Vagina (tissue), 2 donors: ENCODE measurements around the gene NOL6. TPM values are rescaled to one million over a fixed set of nuclear protein-coding genes. Genes with fewer than 3 reads are reported as not detected.

Source experiments
- DNase-seq, 2 donors: peaks; one replicate each; pipeline ENCODE4 v3.0.0-alpha.2; 2017; ENCODE audit errors: extremely low spot score in 2 of 2
- H3K27ac ChIP-seq: fragments of 200-600 bp; sonication (generic); one replicate; pipeline ENCODE4 v1.5.1; 2019
- H3K27me3 ChIP-seq: fragments of 200-600 bp; sonication (generic); one replicate; pipeline ENCODE4 v1.5.1; 2019
- H3K36me3 ChIP-seq, 2 donors: fragments of 200-600 bp; sonication (generic); one replicate each; pipeline ENCODE4 v1.5.1; 2017 to 2019
- H3K4me1 ChIP-seq: fragments of 200-600 bp; sonication (generic); one replicate; pipeline ENCODE4 v1.5.1; 2019
- H3K4me3 ChIP-seq, 2 donors: fragments of 200-600 bp; sonication (generic); 1 replicate in 1 of 2; 2 replicates in 1 of 2; pipeline ENCODE4 v1.5.1; 2016 to 2019
- H3K9me3 ChIP-seq: fragments of 200-600 bp; sonication (generic); one replicate; pipeline ENCODE4 v1.5.1; 2019
- CTCF ChIP-seq, 3 experiments: fragments of 450-650 bp in 2 of 3; fragments of 200-600 bp in 1 of 3; sonication (generic) in 1 of 3; IDR thresholded peaks; one replicate each; pipeline ENCODE4 v1.5.1; 2017 to 2019; ENCODE audit warnings: antibody characterized with exemption in 3 of 3, mild to moderate bottlenecking in 2 of 3, moderate library complexity in 2 of 3
- POLR2A ChIP-seq, 2 donors: fragments of 450-650 bp; IDR thresholded peaks; one replicate each; pipeline ENCODE4 v1.6.1; 2017; ENCODE audit warnings: antibody characterized with exemption in 2 of 2, mild to moderate bottlenecking in 2 of 2, moderate library complexity in 2 of 2
- POLR2AphosphoS5 ChIP-seq, 2 donors: sonication (generic); formaldehyde crosslinking; IDR thresholded peaks; one replicate each; pipeline ENCODE4 v1.9.0; 2017; ENCODE audit warnings: antibody characterized with exemption in 2 of 2, mild to moderate bottlenecking in 2 of 2, low read depth in 1 of 2; ENCODE audit not compliant: insufficient read depth in 1 of 2
- intact Hi-C: fragments of 100-400 bp; cut with DNase I; formaldehyde crosslinking; loops from one replicate; pipeline ENCODE4 v1.15.1; 2023
- total RNA-seq: library from RNA; depleted of rRNA; stranded (reverse); fragments of >200 nt; gene quantifications from one replicate; pipeline ENCODE4 v1.2.3, GENCODE V29; 2016

The NOL6 gene
- total RNA-seq, 1 donor from 2014 or later: 25.3 TPM

DNA sequence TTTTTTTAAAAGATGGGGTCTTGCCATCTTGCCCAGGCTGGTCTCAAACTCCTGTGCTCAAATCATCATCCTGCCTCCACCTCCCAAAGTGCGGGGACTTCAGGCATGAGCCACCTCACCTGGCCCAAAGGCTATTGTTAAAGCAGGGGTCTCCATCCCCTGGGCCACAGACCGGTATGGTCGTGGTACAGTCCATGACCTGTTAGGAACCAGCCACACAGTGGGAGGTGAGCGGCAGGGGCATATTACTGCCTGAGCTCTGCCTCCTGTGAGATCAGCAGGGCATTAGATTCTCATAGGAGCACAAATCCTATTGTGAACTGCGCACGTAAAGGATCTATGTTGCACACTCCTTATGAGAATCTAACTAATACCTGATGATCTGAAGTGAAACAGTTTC, 7.3 kb upstream of the NOL6 start:
- Histone ChIP-seq H3K27ac (no peak overlapping the region), H3K4me3 (no peak overlapping the region), H3K4me1 (no peaks in the 10 kb centered on the region), H3K36me3 (no peaks in the 10 kb centered on the region), H3K9me3 (no peaks in the 10 kb centered on the region), H3K27me3 (no peaks in the 10 kb centered on the region)
- TF ChIP-seq CTCF (IDR thresholded peaks at IDR 0.05): no peak
- TF ChIP-seq POLR2AphosphoS5 (IDR thresholded peaks at IDR 0.05; ENCODE audit: insufficient read depth in 1 of 2, low read depth in 1 of 2): no peak
- no peak for DNase-seq
- intact Hi-C loops: no loop called here

DNA sequence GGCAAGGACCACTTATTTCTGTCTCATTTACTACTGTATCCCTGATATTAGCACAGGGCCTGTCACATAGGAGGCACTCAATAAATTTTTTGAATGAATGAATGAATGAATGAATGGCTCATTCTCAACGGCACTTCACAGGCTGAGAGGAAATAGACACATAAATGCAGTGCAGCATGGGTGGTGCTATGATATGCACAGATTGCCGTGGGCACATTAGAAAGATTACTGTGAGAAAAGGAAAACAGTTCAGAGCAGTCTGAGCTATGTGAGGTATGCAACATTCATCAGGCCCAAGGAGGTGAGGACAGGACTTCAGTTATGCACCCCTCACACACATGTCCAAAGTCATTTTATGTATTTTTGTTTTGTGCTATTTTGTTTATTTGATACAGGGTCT, 6.4 kb upstream of the NOL6 start:
- Histone ChIP-seq H3K4me3 (no peak overlapping the region), H3K9me3 (no peaks in the 10 kb centered on the region), H3K4me1 (no peaks in the 10 kb centered on the region), H3K36me3 (no peaks in the 10 kb centered on the region), H3K27me3 (no peaks in the 10 kb centered on the region), H3K27ac (no peak overlapping the region)
- intact Hi-C loops: no loop called here
- DNase-seq: no peak
- TF ChIP-seq POLR2A (IDR thresholded peaks at IDR 0.05) (no peak), CTCF (IDR thresholded peaks at IDR 0.05) (no peak), POLR2AphosphoS5 (IDR thresholded peaks at IDR 0.05; ENCODE audit: insufficient read depth in 1 of 2, low read depth in 1 of 2) (no peak)

- intact Hi-C loops: no loop called here
- TF ChIP-seq POLR2AphosphoS5 (IDR thresholded peaks at IDR 0.05; ENCODE audit: insufficient read depth in 1 of 2, low read depth in 1 of 2) (no peak), POLR2A (IDR thresholded peaks at IDR 0.05) (no peak), CTCF (IDR thresholded peaks at IDR 0.05) (no peak)
- Histone ChIP-seq H3K27ac (no peak overlapping the region), H3K9me3 (no peaks in the 10 kb centered on the region), H3K4me3 (no peak overlapping the region), H3K27me3 (no peaks in the 10 kb centered on the region), H3K36me3 (peaks cover 0 to 7% of the 10 kb centered on the region in 2 donors), H3K4me1 (peaks cover 22% of the 10 kb centered on the region)
- DNase-seq: peak in 1 of 2 donors; percentile 14
Measured at GRCh38 chr9:33476503-33476902, 2.8 kb upstream of the NOL6 start.

GRCh38 chr9:33475357-33475756, 1.6 kb upstream of the NOL6 start:
- Histone ChIP-seq H3K9me3 (no peaks in the 10 kb centered on the region), H3K36me3 (peaks cover 0 to 10% of the 10 kb centered on the region in 2 donors), H3K4me3 (no peak overlapping the region), H3K27me3 (no peaks in the 10 kb centered on the region), H3K4me1 (peaks cover 22% of the 10 kb centered on the region), H3K27ac (no peak overlapping the region)
- peak in 1 of 2 donors; percentile 37 for DNase-seq
- TF ChIP-seq POLR2AphosphoS5 (IDR thresholded peaks at IDR 0.05; ENCODE audit: insufficient read depth in 1 of 2, low read depth in 1 of 2) (no peak), CTCF (IDR thresholded peaks at IDR 0.05) (no peak), POLR2A (IDR thresholded peaks at IDR 0.05) (no peak)
- intact Hi-C loops: no loop called here

GRCh38 chr9:33472881-33473615, 676 bp downstream of the NOL6 start:
- Histone ChIP-seq H3K9me3 (no peaks in the 10 kb centered on the region), H3K4me1 (peaks cover 22% of the 10 kb centered on the region), H3K27me3 (no peaks in the 10 kb centered on the region), H3K36me3 (peaks cover 0 to 33% of the 10 kb centered on the region in 2 donors), H3K27ac (no peak overlapping the region), H3K4me3 (peak overlapping the region; percentile 67)
- TF ChIP-seq CTCF (IDR thresholded peaks at IDR 0.05) (no peak), POLR2AphosphoS5 (IDR thresholded peaks at IDR 0.05; ENCODE audit: insufficient read depth in 1 of 2, low read depth in 1 of 2) (no peak)
- intact Hi-C loops: no loop called here
- peak; percentile 70 to 86 for DNase-seq
